ENCODE data around the gene RUNX1.

RUNX1 gene

GRCh38 chr21:34801519-34802132 lies 247.5 kb downstream of the RUNX1 start:
- in situ Hi-C loops (cut with MboI; ENCODE audit: low sequenced_read_pairs) = no loop called here

- in situ Hi-C loops (cut with MboI; ENCODE audit: low sequenced_read_pairs) = no loop called here
Measured at GRCh38 chr21:34800797-34801518, 248.1 kb downstream of the RUNX1 start.

GRCh38 chr21:34799092-34799491 lies 250.0 kb downstream of the RUNX1 start:
- in situ Hi-C loops (cut with MboI; ENCODE audit: low sequenced_read_pairs) = no loop called here

- in situ Hi-C loops (cut with MboI; ENCODE audit: low sequenced_read_pairs) = no loop called here
Measured at GRCh38 chr21:34797921-34798535, 251.1 kb downstream of the RUNX1 start.

- in situ Hi-C loops (cut with MboI; ENCODE audit: low sequenced_read_pairs) = no loop called here
Measured at GRCh38 chr21:34797201-34797525, 251.9 kb downstream of the RUNX1 start.

GRCh38 chr21:34796518-34797200 lies 252.4 kb downstream of the RUNX1 start:
- in situ Hi-C loops (cut with MboI; ENCODE audit: low sequenced_read_pairs) = no loop called here

- in situ Hi-C loops (cut with MboI; ENCODE audit: low sequenced_read_pairs) = no loop called here
Measured at GRCh38 chr21:34795548-34796180, 253.4 kb downstream of the RUNX1 start.

GRCh38 chr21:34795175-34795547 lies 253.9 kb downstream of the RUNX1 start:
- in situ Hi-C loops (cut with MboI; ENCODE audit: low sequenced_read_pairs) = no loop called here

- in situ Hi-C loops (cut with MboI; ENCODE audit: low sequenced_read_pairs) = no loop called here
Measured at GRCh38 chr21:34794686-34795085, 254.4 kb downstream of the RUNX1 start.

GRCh38 chr21:34793471-34793870 lies 255.6 kb downstream of the RUNX1 start:
- in situ Hi-C loops (cut with MboI; ENCODE audit: low sequenced_read_pairs) = no loop called here

GRCh38 chr21:34792504-34793089 lies 256.5 kb downstream of the RUNX1 start:
- in situ Hi-C loops (cut with MboI; ENCODE audit: low sequenced_read_pairs) = no loop called here

- in situ Hi-C loops (cut with MboI; ENCODE audit: low sequenced_read_pairs) = no loop called here
Measured at GRCh38 chr21:34791776-34792503, 257.2 kb downstream of the RUNX1 start.

- in situ Hi-C loops (cut with MboI; ENCODE audit: low sequenced_read_pairs) = no loop called here
Measured at GRCh38 chr21:34790834-34791233, 258.3 kb downstream of the RUNX1 start.

- in situ Hi-C loops (cut with MboI; ENCODE audit: low sequenced_read_pairs) = no loop called here
Measured at GRCh38 chr21:34790341-34790740, 258.8 kb downstream of the RUNX1 start.

GRCh38 chr21:34788879-34789278 lies 260.2 kb downstream of the RUNX1 start:
- in situ Hi-C loops (cut with MboI; ENCODE audit: low sequenced_read_pairs) = no loop called here

- in situ Hi-C loops (cut with MboI; ENCODE audit: low sequenced_read_pairs) = no loop called here
Measured at GRCh38 chr21:34783815-34784214, 265.3 kb downstream of the RUNX1 start.

- in situ Hi-C loops (cut with MboI; ENCODE audit: low sequenced_read_pairs) = no loop called here
Measured at GRCh38 chr21:34782506-34783360, 266.4 kb downstream of the RUNX1 start.

- in situ Hi-C loops (cut with MboI; ENCODE audit: low sequenced_read_pairs) = no loop called here
Measured at GRCh38 chr21:34781526-34781925, 267.6 kb downstream of the RUNX1 start.

- in situ Hi-C loops (cut with MboI; ENCODE audit: low sequenced_read_pairs) = no loop called here
Measured at GRCh38 chr21:34779860-34780259, 269.2 kb downstream of the RUNX1 start.
